Measurements from ENCODE around the gene YTHDF1.

The YTHDF1 gene

GRCh38 chr20:63247671-63248228, 31.8 kb upstream of the YTHDF1 start:
- DNase-seq: no peak

GRCh38 chr20:63246490-63247288, 30.8 kb upstream of the YTHDF1 start:
- no peak for DNase-seq

GRCh38 chr20:63244468-63244867, 28.5 kb upstream of the YTHDF1 start:
- DNase-seq: no peak

- DNase-seq: no peak
These were observed 27.8 kb upstream of the YTHDF1 start for GRCh38 chr20:63243604-63244247.

- DNase-seq: no peak
These were observed 26.8 kb upstream of the YTHDF1 start for GRCh38 chr20:63242736-63243135.

- DNase-seq: no peak
These were observed 25.3 kb upstream of the YTHDF1 start for GRCh38 chr20:63241272-63241671.

- no peak for DNase-seq
These were observed 24.1 kb upstream of the YTHDF1 start for GRCh38 chr20:63240004-63240403.

GRCh38 chr20:63239431-63239830, 23.5 kb upstream of the YTHDF1 start:
- no peak for DNase-seq

- DNase-seq: peak; percentile 23
These were observed 22.7 kb upstream of the YTHDF1 start for GRCh38 chr20:63238514-63239125.

- DNase-seq: no peak
These were observed 22.1 kb upstream of the YTHDF1 start for GRCh38 chr20:63238031-63238430.

GRCh38 chr20:63236116-63236837, 20.3 kb upstream of the YTHDF1 start:
- DNase-seq: no peak

GRCh38 chr20:63235399-63235983, 19.6 kb upstream of the YTHDF1 start, which contains the start of gene BIRC7:
BIRC7 (plus strand) TSS chr20:63235905; CDS start chr20:63236097, 192 bp downstream.
- no peak for DNase-seq

GRCh38 chr20:63234693-63235398, 18.9 kb upstream of the YTHDF1 start:
- no peak for DNase-seq

- no peak for DNase-seq
These were observed 18.0 kb upstream of the YTHDF1 start for GRCh38 chr20:63233924-63234323.

GRCh38 chr20:63233061-63233344, 17.1 kb upstream of the YTHDF1 start:
- no peak for DNase-seq

- no peak for DNase-seq
These were observed 16.5 kb upstream of the YTHDF1 start for GRCh38 chr20:63232235-63233060.

- peak; percentile 36 for DNase-seq
These were observed 14.9 kb upstream of the YTHDF1 start for GRCh38 chr20:63230800-63231268.

- DNase-seq: no peak
These were observed 12.9 kb upstream of the YTHDF1 start for GRCh38 chr20:63228806-63229205.

- no peak for DNase-seq
These were observed 11.3 kb upstream of the YTHDF1 start for GRCh38 chr20:63227260-63227659.

- DNase-seq: no peak
These were observed 10.4 kb upstream of the YTHDF1 start for GRCh38 chr20:63226042-63226943.

Measured in hematopoietic multipotent progenitor cell treated with erythropoietin and hydrocortisone succinate and interleukin-3 and kit ligand, for 8 days (in vitro differentiated cells).